Stimulated activated naive B cell treated with anti-CD40 and anti-IgM and Interleukin-4, amounts not matched to agents 10 μg/mL and 1 μg/mL and 100 μg/mL, for 72 hours (primary cell): ENCODE results near the gene DR1.
"Not testable (repeated sequence)": the region's sequence is repeated elsewhere in the genome, so short reads cannot be mapped to it uniquely, and the experiment has no call there.

Experiments used
- ATAC-seq, 2 donors: fragments of 150-1000 bp; cut with Tn5 transposase; replicated peaks; 2 replicates each; pipeline ENCODE4 v1.10.0; 2021; ENCODE audit warnings: moderate library complexity in 1 of 2
- DNase-seq: peaks from one replicate; pipeline ENCODE4 v3.0.0; 2021
- H3K27ac Mint-ChIP-seq: one replicate; pipeline ENCODE4 v1.8.0; 2022; ENCODE audit warnings: mild to moderate bottlenecking, mixed read lengths
- H3K27me3 Mint-ChIP-seq, 2 donors: one replicate each; pipeline ENCODE4 v1.8.0; 2022; ENCODE audit warnings: mixed read lengths in 2 of 2
- H3K36me3 Mint-ChIP-seq, 2 donors: one replicate each; pipeline ENCODE4 v1.8.0; 2022; ENCODE audit warnings: mixed read lengths in 2 of 2, mild to moderate bottlenecking in 1 of 2
- H3K4me1 Mint-ChIP-seq, 2 donors: one replicate each; pipeline ENCODE4 v1.8.0; 2022; ENCODE audit warnings: mixed read lengths in 2 of 2, mild to moderate bottlenecking in 1 of 2
- H3K4me3 Mint-ChIP-seq, 2 donors: one replicate each; pipeline ENCODE4 v1.8.0; 2022; ENCODE audit warnings: mild to moderate bottlenecking in 2 of 2, mixed read lengths in 2 of 2, moderate library complexity in 1 of 2
- H3K9me3 Mint-ChIP-seq, 2 donors: one replicate each; pipeline ENCODE4 v1.8.0; 2022; ENCODE audit warnings: mixed read lengths in 2 of 2, mild to moderate bottlenecking in 1 of 2

The DR1 gene

DNA sequence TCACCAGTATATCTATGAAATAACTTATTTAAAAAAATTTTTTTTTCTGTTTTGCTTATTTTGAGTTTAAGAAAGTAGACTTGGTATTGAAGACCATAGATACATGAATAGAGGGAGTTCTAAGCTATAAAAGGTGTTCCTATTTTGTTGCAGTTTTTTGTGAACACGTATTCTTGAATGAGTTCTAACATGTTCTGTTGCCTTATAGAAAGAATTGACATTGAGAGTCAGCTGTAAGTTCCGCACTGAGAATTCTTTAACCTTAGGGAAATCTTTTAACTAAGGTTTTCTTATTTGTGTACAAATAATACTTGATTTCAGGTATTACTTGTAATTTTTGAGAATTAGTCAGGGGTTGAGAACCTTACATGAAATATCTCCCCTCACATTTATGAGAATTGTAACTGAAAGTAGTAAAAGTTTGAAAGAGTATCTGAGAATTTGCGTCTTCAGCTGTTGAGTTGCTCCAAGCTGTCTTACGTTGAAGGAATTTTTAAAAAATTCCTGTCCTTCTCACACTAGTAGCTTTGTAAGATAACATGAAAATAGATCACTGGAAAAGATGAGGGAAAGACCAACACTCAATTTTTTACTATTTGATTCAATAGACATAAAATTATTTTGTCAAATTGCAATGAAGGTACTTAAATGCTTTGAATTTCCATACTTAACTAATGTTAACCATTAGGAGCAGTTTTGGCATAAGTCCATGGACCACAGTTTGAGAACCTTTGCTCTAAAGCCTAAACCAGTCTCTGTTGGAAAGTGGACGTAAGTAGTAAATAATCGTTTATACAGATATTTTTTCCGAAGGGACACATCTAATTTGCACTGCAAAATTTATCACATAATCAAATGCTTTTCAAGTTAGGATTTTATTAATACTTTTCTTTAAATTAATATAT is 3.8 kb downstream of the DR1 start:
- H3K27me3 Mint-ChIP-seq = no peaks in the 10 kb centered on the region
- no peaks in the 10 kb centered on the region for H3K9me3 Mint-ChIP-seq
- H3K4me3 Mint-ChIP-seq = peak overlapping the region; percentile 46 to 65
- H3K36me3 Mint-ChIP-seq = peaks cover 21 to 31% of the 10 kb centered on the region in 2 donors
- ATAC-seq = no peak
- H3K27ac Mint-ChIP-seq = no peak overlapping the region
- no peak for DNase-seq
- H3K4me1 Mint-ChIP-seq = peaks cover 11 to 32% of the 10 kb centered on the region in 2 donors

DNA sequence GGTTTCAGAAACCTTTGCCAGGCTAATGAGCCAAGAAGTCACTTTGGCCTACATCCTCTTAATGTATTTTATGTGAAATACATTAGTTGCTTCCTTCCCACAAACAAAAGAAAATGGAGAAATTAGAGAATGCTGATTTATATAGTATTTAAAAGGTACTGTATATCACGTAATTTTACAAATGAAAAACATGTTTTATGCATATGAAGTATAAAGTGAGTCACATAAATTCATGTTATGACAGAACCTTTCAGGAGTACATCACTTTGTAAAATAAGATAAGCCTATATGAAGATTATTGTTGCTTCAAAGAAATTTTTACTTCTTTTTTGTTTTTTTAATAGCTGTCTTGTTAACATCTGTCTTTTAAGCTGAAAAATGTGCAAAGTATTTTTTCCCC is 4.6 kb downstream of the DR1 start:
- H3K27me3 Mint-ChIP-seq = no peaks in the 10 kb centered on the region
- ATAC-seq (no peak), DNase-seq (no peak)
- no peaks in the 10 kb centered on the region for H3K9me3 Mint-ChIP-seq
- peak overlapping the region; percentile 12 to 36 for H3K4me3 Mint-ChIP-seq
- H3K36me3 Mint-ChIP-seq = peaks cover 21 to 33% of the 10 kb centered on the region in 2 donors
- peaks cover 11 to 28% of the 10 kb centered on the region in 2 donors for H3K4me1 Mint-ChIP-seq
- H3K27ac Mint-ChIP-seq = no peak overlapping the region

DNA sequence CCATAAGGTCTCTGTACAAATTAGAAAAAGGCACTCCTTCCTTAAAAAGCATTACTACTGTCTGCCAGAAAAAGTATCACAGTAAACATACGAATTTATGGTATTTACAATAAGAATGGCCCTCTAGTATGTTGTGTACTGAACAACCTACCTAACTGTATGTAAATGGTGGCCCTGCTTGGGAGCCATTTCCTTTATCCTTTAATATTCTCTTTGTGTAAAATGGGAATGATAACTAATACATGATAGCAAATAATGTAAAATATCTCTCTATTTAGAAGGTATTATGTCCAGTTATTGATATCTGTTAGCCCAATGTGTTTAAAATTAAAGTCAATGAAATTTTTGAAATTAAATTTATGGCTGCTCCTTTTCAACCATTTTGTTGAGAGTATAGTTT is 5.2 kb downstream of the DR1 start:
- peaks cover 21 to 37% of the 10 kb centered on the region in 2 donors for H3K36me3 Mint-ChIP-seq
- H3K27me3 Mint-ChIP-seq = no peaks in the 10 kb centered on the region
- no peak for DNase-seq
- no peaks in the 10 kb centered on the region for H3K9me3 Mint-ChIP-seq
- peaks cover 13 to 30% of the 10 kb centered on the region in 2 donors for H3K4me1 Mint-ChIP-seq
- H3K4me3 Mint-ChIP-seq = no peak overlapping the region
- no peak overlapping the region for H3K27ac Mint-ChIP-seq
- ATAC-seq = no peak

DNA sequence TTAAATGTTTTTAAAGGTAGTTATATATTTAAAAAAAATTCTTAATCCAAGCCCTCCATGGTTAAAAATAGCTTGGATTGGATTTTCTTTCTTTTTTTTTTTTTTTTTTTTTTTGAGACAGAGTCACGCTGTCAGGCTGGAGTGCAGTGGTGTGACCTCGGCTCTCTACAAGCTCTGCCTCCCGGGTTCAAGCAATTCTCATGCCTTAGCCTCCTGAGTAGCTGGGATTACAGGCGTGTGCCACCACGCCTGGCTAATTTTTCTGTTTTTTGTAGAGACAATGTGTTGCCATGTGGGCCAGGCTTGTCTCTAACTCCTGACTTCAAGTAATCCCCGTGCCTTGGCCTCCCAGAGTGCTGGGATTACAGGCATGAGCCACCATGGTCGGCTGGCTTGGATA is 5.6 kb downstream of the DR1 start:
- not testable (repeated sequence) for ATAC-seq, H3K4me3 Mint-ChIP-seq, H3K27me3 Mint-ChIP-seq, H3K27ac Mint-ChIP-seq, H3K9me3 Mint-ChIP-seq, DNase-seq
- peaks cover 19 to 35% of the 10 kb centered on the region in 2 donors for H3K36me3 Mint-ChIP-seq
- peaks cover 13 to 30% of the 10 kb centered on the region in 2 donors for H3K4me1 Mint-ChIP-seq

DNA sequence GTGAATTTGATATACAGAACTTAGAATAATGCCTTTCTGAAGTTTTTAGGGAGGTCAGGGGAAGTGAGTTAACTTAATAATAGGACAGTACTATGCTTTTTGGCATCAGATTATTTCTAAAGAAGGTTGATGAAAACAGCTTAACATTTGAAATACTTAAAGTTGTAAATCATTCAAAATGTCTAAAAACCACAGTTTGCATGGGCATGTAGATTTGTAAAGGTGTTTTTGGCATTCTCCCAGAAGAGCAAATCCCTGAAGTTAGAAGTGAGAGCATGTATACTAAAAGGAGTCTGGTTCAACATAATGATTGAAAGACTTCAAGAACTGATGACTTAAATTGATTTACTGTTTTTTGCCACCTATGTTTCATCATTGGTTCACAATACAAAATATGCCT is 6.7 kb downstream of the DR1 start:
- H3K27ac Mint-ChIP-seq = no peak overlapping the region
- H3K27me3 Mint-ChIP-seq = no peaks in the 10 kb centered on the region
- H3K9me3 Mint-ChIP-seq = no peaks in the 10 kb centered on the region
- ATAC-seq = no peak
- no peak overlapping the region for H3K4me3 Mint-ChIP-seq
- peaks cover 13 to 31% of the 10 kb centered on the region in 2 donors for H3K4me1 Mint-ChIP-seq
- no peak for DNase-seq
- peaks cover 15 to 34% of the 10 kb centered on the region in 2 donors for H3K36me3 Mint-ChIP-seq

DNA sequence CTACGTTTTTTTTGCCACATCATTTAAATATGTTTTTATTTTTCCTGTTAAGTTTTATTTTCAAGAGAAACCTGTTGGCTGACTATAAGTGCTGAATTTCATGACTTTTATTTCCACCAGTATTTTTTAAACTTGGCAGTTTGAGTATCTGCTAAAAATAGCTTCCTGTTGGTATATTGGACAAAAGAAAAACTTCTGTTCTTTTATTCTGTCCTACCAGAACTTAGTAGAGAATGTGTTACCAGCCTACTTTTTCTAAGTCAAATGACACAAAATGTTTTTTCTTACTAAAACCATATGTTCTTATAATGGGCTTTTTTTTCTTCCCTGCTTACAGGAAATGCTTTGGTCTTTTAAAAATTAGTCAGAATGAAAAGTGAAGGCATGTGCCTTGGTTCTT is 7.6 kb downstream of the DR1 start:
- Mint-ChIP-seq H3K36me3 (peaks cover 17 to 37% of the 10 kb centered on the region in 2 donors), H3K4me1 (peaks cover 17 to 38% of the 10 kb centered on the region in 2 donors), H3K4me3 (no peak overlapping the region), H3K27ac (no peak overlapping the region), H3K9me3 (no peaks in the 10 kb centered on the region), H3K27me3 (no peaks in the 10 kb centered on the region)
- no peak for ATAC-seq
- DNase-seq = no peak

DNA sequence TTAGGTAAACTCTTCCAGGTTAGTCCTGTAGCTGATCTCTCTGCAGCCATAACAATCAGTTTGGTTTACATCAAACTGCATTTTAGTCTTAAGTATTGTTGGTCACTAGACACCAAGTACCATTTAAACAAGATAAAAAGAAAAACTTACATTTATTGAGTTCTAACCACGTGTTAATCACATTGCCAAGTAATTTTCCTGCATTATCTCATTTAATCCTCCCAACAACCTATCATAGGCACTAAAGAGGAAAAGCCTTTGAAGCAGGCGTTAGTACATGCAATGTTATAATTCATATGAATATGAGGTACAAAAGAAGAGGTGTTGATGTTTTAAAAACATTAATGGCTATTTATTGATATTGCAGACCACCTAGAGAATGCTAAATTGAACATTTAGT is 9.0 kb downstream of the DR1 start:
- no peaks in the 10 kb centered on the region for H3K9me3 Mint-ChIP-seq

DNA sequence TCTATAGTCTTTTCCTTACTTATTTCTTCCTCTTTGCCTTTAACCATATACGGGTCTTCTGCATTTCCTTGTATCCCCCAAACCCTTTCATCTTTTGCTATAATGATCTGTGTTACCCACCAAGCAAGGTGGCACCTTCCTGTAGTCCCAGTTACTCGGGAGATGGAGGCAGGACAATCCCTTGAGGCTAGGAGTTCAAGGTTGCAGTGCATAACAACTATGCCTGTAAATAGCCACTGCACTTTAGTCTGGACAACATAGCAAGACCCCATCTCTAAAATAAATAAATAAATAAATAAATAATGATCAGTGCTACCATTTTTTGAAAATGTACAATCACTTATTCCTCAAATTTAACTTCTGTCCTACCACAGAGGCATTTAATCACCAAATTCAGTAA is 11.5 kb downstream of the DR1 start:
- ATAC-seq (no peak), DNase-seq (no peak)
- Mint-ChIP-seq H3K36me3 (peaks cover 22 to 43% of the 10 kb centered on the region in 2 donors), H3K4me3 (no peak overlapping the region), H3K27me3 (no peaks in the 10 kb centered on the region), H3K9me3 (no peaks in the 10 kb centered on the region), H3K4me1 (peaks cover 19 to 45% of the 10 kb centered on the region in 2 donors), H3K27ac (no peak overlapping the region)

More for the DNA sequence above, 9.0 kb downstream of the DR1 start:
- no peak for ATAC-seq
- Mint-ChIP-seq H3K4me1 (peaks cover 23 to 44% of the 10 kb centered on the region in 2 donors), H3K27me3 (no peaks in the 10 kb centered on the region), H3K27ac (no peak overlapping the region), H3K36me3 (peaks cover 22 to 43% of the 10 kb centered on the region in 2 donors), H3K4me3 (no peak overlapping the region)
- DNase-seq = no peak

DNA sequence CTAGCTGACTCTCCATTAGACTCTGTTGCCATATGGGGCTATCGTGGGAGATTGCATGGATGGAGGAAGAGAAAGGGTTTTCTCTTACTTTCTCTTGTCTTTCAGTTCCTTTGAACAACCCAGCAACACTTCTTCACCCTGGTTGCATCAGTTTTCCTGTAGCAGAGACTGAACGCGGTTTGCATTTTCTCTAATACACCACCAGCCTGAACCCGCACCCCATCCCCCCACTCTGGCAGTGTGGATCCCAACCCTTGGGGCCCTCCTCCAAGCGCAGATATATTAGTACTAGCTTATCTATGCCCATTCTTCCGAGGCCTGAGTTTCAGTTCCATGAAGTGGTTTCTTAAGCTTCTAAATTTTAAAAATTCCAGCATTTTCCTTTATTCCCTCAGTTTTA is 12.6 kb downstream of the DR1 start:
- Mint-ChIP-seq H3K27me3 (no peaks in the 10 kb centered on the region), H3K27ac (no peak overlapping the region), H3K9me3 (no peaks in the 10 kb centered on the region), H3K4me3 (no peak overlapping the region), H3K4me1 (peaks cover 17 to 36% of the 10 kb centered on the region in 2 donors), H3K36me3 (peaks cover 27 to 46% of the 10 kb centered on the region in 2 donors)
- DNase-seq (no peak), ATAC-seq (no peak)

DNA sequence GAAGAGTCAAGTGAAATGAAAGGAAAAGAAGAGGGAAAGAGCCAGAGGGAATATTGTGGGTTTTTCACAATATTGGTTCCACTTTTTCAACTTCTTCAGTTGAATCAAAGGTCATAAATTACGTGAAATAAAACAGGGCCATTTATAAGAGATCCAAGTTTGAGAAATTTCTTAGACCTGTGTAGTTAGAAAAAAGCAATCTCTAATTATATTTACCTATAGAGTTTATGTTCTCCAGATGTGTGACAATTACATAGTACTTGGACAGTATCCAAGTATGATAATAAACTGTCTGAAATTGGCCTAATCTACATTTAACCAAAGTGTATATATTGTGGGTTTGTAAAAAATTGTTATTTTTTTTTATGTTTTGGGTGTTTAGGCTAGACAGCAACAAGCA is 14.4 kb downstream of the DR1 start:
- H3K36me3 Mint-ChIP-seq = peaks cover 37 to 57% of the 10 kb centered on the region in 2 donors
- H3K9me3 Mint-ChIP-seq = no peaks in the 10 kb centered on the region
- peaks cover 25 to 36% of the 10 kb centered on the region in 2 donors for H3K4me1 Mint-ChIP-seq
- H3K4me3 Mint-ChIP-seq = no peak overlapping the region
- H3K27me3 Mint-ChIP-seq = no peaks in the 10 kb centered on the region
- no peak for ATAC-seq
- no peak overlapping the region for H3K27ac Mint-ChIP-seq
- DNase-seq = no peak

DNA sequence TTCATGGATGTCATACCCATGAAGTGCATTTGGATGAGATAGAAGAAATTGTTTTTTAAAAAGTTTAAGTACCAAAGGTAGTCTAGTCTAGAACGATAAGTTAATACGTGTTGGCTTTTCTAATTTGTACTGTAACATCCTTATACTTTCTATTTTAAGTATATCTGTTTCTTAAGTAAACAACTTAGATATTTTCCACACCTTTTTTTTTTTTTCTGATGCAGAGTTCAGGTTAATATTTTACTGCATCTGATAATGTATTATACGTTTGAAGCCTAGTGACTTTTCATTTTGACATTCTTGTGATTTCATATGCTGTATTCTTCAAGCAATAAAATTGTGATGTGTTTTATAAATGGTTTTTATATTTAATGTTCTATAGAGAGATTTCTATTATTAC is 16.5 kb downstream of the DR1 start:
- H3K4me3 Mint-ChIP-seq = no peak overlapping the region
- no peaks in the 10 kb centered on the region for H3K27me3 Mint-ChIP-seq
- peaks cover 23 to 32% of the 10 kb centered on the region in 2 donors for H3K4me1 Mint-ChIP-seq
- peaks cover 36 to 49% of the 10 kb centered on the region in 2 donors for H3K36me3 Mint-ChIP-seq
- H3K9me3 Mint-ChIP-seq = no peaks in the 10 kb centered on the region
- DNase-seq = no peak
- H3K27ac Mint-ChIP-seq = no peak overlapping the region
- ATAC-seq = no peak

DNA sequence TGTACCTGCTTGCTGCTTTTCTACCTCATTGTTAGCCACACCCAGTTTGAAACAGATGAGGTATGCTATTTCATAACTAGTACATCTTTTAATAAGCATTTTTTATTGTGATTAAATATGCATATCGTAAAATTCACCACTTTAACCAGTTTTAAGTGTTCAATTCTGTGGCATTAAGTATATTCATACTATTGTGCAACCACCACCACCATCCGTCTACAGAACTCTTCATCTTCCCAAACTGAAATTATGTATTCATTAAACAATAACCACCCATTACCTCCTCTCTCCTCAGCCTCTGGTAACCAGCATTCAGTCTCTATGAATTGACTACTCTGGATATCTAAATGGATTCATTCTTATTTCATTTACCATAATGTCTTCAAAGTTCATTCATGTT is 20.1 kb downstream of the DR1 start:
- Mint-ChIP-seq H3K9me3 (no peaks in the 10 kb centered on the region), H3K27ac (no peak overlapping the region), H3K4me3 (no peak overlapping the region), H3K27me3 (no peaks in the 10 kb centered on the region), H3K36me3 (peaks cover 25 to 39% of the 10 kb centered on the region in 2 donors), H3K4me1 (peaks cover 0 to 8% of the 10 kb centered on the region in 2 donors)
- ATAC-seq (no peak), DNase-seq (no peak)

DNA sequence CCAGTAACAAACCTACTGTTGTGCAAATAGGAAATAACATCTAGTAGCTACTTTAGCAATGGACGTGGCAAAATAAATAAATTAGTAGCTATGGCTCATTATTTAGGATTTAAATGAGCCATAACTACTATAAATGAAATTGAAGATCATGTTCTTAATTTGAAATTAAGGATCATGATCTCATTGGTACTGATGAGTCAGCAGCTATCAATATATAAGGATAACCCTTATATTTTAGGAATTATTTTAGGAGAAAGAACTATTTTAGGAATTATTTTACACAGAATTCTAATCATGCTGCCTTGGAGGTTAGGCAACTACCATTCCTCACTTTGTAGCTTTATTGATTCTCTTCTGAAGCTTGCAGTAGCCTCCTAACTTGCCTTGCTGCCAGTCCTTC is 24.0 kb downstream of the DR1 start:
- DNase-seq (no peak), ATAC-seq (no peak)
- Mint-ChIP-seq H3K27ac (no peak overlapping the region), H3K9me3 (peaks cover 0 to 2% of the 10 kb centered on the region in 2 donors), H3K27me3 (no peaks in the 10 kb centered on the region), H3K36me3 (peaks cover 28 to 53% of the 10 kb centered on the region in 2 donors), H3K4me3 (no peak overlapping the region), H3K4me1 (no peaks in the 10 kb centered on the region)

DNA sequence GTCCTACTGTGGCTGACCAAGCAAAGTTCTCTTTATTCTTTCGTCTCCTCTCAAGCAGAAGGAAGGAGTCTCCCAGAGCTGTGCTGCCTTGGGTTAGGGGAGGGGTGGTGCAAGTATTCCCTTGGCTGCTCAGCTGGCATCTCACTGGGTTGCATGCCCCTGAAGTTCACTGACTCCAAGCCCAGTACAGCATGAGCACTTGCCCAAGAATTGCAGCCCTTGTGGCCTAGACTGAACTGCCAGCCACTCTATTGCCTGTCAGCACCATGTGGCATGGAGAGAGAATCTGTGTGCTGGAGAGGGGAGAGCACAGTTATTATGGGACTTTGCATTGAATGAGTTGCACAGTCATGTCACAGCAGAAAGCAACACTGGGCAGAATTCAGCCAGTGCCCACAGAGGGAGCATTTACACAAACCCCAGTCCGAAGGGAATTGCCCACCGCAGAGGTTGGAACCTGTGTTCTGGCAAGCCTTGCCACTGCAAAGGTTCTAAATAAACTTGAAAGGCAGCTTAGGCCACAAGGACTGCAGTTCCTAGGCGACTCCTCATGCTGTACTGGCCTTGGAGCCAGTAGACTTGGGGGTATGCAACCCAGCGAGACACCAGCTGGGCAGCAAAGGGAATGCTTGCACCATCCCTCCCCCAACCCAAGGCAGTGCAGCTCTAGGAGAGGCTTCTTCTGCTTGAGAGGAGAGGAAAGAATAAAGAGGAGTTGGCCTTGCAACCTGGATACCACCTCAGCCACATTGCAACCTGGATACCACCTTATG is 28.8 kb downstream of the DR1 start:
- Mint-ChIP-seq H3K4me3 (no peak overlapping the region), H3K27ac (peak overlapping the region; percentile 22), H3K4me1 (no peaks in the 10 kb centered on the region)

More for the DNA sequence above, 28.8 kb downstream of the DR1 start:
- Mint-ChIP-seq H3K9me3 (peaks cover 16% of the 10 kb centered on the region in 2 donors), H3K27me3 (no peaks in the 10 kb centered on the region), H3K36me3 (peaks cover 36 to 63% of the 10 kb centered on the region in 2 donors)
- DNase-seq (no peak), ATAC-seq (no peak)
